ENCODE results near the gene CACNA2D4. TPM values are rescaled to one million over a fixed set of nuclear protein-coding genes. Genes with fewer than 3 reads are reported as not detected.

The CACNA2D4 gene
- total and polyA plus RNA-seq, 2 donors (not counting 1 experiment from before 2014, with no cell fraction given): 0.68 to 0.99 TPM

- no peaks in the 10 kb centered on the region for H3K4me1 ChIP-seq (ENCODE audit: control insufficient read depth, extremely low read depth, insufficient read depth, low read length)
- no peak overlapping the region for H3K27ac ChIP-seq (ENCODE audit: insufficient read depth, low read length)
- no peak overlapping the region for H3K4me3 ChIP-seq (replicated peaks in 1 of 4; ENCODE audit: control extremely low read depth in 1 of 4, insufficient read depth in 1 of 4, low read depth in 3 of 4, low read length in 4 of 4)
- H3K27me3 ChIP-seq (ENCODE audit: control insufficient read depth, insufficient read depth, low read length): peaks cover 24% of the 10 kb centered on the region
- H3K9me3 ChIP-seq (ENCODE audit: control insufficient read depth, insufficient read depth, low read depth, low read length): no peaks in the 10 kb centered on the region
- H2AFZ ChIP-seq (ENCODE audit: low read length): no peak overlapping the region
- H4K20me1 ChIP-seq (ENCODE audit: control insufficient read depth, extremely low read depth, insufficient read depth, low read length): no peaks in the 10 kb centered on the region
- no peaks in the 10 kb centered on the region for H3K79me2 ChIP-seq (ENCODE audit: control insufficient read depth, insufficient read depth, low read length)
- H3K4me2 ChIP-seq (ENCODE audit: extremely low read depth, insufficient read depth, low read length): no peak overlapping the region
- DNase-seq (ENCODE audit: low read depth in 2 of 2): no peak
- H3K36me3 ChIP-seq (ENCODE audit: control insufficient read depth, insufficient read depth, low read length): no peaks in the 10 kb centered on the region
- TF ChIP-seq EZH2 (IDR thresholded peaks at IDR 0.05; ENCODE audit: low read length, missing control alignments): no peak
- TF ChIP-seq, protein P1, sequence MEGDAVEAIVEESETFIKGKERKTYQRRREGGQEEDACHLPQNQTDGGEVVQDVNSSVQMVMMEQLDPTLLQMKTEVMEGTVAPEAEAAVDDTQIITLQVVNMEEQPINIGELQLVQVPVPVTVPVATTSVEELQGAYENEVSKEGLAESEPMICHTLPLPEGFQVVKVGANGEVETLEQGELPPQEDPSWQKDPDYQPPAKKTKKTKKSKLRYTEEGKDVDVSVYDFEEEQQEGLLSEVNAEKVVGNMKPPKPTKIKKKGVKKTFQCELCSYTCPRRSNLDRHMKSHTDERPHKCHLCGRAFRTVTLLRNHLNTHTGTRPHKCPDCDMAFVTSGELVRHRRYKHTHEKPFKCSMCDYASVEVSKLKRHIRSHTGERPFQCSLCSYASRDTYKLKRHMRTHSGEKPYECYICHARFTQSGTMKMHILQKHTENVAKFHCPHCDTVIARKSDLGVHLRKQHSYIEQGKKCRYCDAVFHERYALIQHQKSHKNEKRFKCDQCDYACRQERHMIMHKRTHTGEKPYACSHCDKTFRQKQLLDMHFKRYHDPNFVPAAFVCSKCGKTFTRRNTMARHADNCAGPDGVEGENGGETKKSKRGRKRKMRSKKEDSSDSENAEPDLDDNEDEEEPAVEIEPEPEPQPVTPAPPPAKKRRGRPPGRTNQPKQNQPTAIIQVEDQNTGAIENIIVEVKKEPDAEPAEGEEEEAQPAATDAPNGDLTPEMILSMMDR (conservative IDR thresholded peaks at IDR 0.05 in 1 of 2, IDR thresholded peaks at IDR 0.05 in 1 of 2; ENCODE audit: low read depth in 1 of 2, low read length in 2 of 2): no peak
- H3K9ac ChIP-seq (ENCODE audit: insufficient read depth, low read length): no peak overlapping the region
These were observed 74.2 kb downstream of the CACNA2D4 start for GRCh38 chr12:1844223-1844622.

DNA sequence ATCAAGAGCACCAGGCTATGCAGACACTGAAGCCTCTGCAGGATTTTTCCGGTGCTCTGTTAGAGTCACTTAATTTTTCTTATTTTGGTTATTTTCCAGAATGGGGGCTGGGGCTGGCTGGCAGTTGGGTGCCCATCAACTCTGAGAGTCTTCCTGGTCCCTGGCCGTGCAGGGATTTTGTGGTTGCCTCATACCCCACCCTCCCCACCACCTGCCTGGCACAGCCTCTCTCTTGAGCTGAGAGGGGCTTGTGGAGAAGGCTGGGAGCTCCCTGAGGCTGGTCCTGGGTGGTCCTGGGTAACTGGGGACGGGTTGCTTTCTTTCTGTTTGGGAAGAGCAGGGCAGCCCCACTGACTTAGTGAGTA is 74.8 kb downstream of the CACNA2D4 start:
- Histone ChIP-seq H4K20me1 (ENCODE audit: control insufficient read depth, extremely low read depth, insufficient read depth, low read length) (no peaks in the 10 kb centered on the region), H3K4me1 (ENCODE audit: control insufficient read depth, extremely low read depth, insufficient read depth, low read length) (no peaks in the 10 kb centered on the region), H3K27me3 (ENCODE audit: control insufficient read depth, insufficient read depth, low read length) (peaks cover 20% of the 10 kb centered on the region), H3K4me3 (replicated peaks in 1 of 4; ENCODE audit: control extremely low read depth in 1 of 4, insufficient read depth in 1 of 4, low read depth in 3 of 4, low read length in 4 of 4) (no peak overlapping the region), H3K9ac (ENCODE audit: insufficient read depth, low read length) (no peak overlapping the region), H3K4me2 (ENCODE audit: extremely low read depth, insufficient read depth, low read length) (no peak overlapping the region), H3K79me2 (ENCODE audit: control insufficient read depth, insufficient read depth, low read length) (no peaks in the 10 kb centered on the region), H3K36me3 (ENCODE audit: control insufficient read depth, insufficient read depth, low read length) (no peaks in the 10 kb centered on the region), H3K27ac (ENCODE audit: insufficient read depth, low read length) (no peak overlapping the region), H2AFZ (ENCODE audit: low read length) (no peak overlapping the region), H3K9me3 (ENCODE audit: control insufficient read depth, insufficient read depth, low read depth, low read length) (no peaks in the 10 kb centered on the region)
- no peak for DNase-seq (ENCODE audit: low read depth in 2 of 2)
- TF ChIP-seq, protein P1 (conservative IDR thresholded peaks at IDR 0.05 in 1 of 2, IDR thresholded peaks at IDR 0.05 in 1 of 2; ENCODE audit: low read depth in 1 of 2, low read length in 2 of 2): no peak
- TF ChIP-seq EZH2 (IDR thresholded peaks at IDR 0.05; ENCODE audit: low read length, missing control alignments): no peak

- no peaks in the 10 kb centered on the region for H3K9me3 ChIP-seq (ENCODE audit: control insufficient read depth, insufficient read depth, low read depth, low read length)
- H3K4me2 ChIP-seq (ENCODE audit: extremely low read depth, insufficient read depth, low read length): no peak overlapping the region
- no peaks in the 10 kb centered on the region for H4K20me1 ChIP-seq (ENCODE audit: control insufficient read depth, extremely low read depth, insufficient read depth, low read length)
- peaks cover 20% of the 10 kb centered on the region for H3K27me3 ChIP-seq (ENCODE audit: control insufficient read depth, insufficient read depth, low read length)
- no peak overlapping the region for H3K4me3 ChIP-seq (replicated peaks in 1 of 4; ENCODE audit: control extremely low read depth in 1 of 4, insufficient read depth in 1 of 4, low read depth in 3 of 4, low read length in 4 of 4)
- TF ChIP-seq, protein P1 (conservative IDR thresholded peaks at IDR 0.05 in 1 of 2, IDR thresholded peaks at IDR 0.05 in 1 of 2; ENCODE audit: low read depth in 1 of 2, low read length in 2 of 2): no peak
- no peak for TF ChIP-seq EZH2 (IDR thresholded peaks at IDR 0.05; ENCODE audit: low read length, missing control alignments)
- H3K27ac ChIP-seq (ENCODE audit: insufficient read depth, low read length): no peak overlapping the region
- H2AFZ ChIP-seq (ENCODE audit: low read length): no peak overlapping the region
- no peak for DNase-seq (ENCODE audit: low read depth in 2 of 2)
- H3K9ac ChIP-seq (ENCODE audit: insufficient read depth, low read length): no peak overlapping the region
- no peaks in the 10 kb centered on the region for H3K4me1 ChIP-seq (ENCODE audit: control insufficient read depth, extremely low read depth, insufficient read depth, low read length)
- H3K36me3 ChIP-seq (ENCODE audit: control insufficient read depth, insufficient read depth, low read length): no peaks in the 10 kb centered on the region
- no peaks in the 10 kb centered on the region for H3K79me2 ChIP-seq (ENCODE audit: control insufficient read depth, insufficient read depth, low read length)
These were observed 75.4 kb downstream of the CACNA2D4 start for GRCh38 chr12:1842905-1843640.
